H9 (cell line): ENCODE data around the gene SERPINA5. TPM values are rescaled to one million over a fixed set of nuclear protein-coding genes. Genes with fewer than 3 reads are reported as not detected.

Experiments
- DNase-seq: peaks from one replicate; pipeline ENCODE4 v3.0.0-alpha.2; 2017
- H2AFZ ChIP-seq: one replicate; pipeline ENCODE4 v1.6.1; 2013; ENCODE audit warnings: mild to moderate bottlenecking, low read length, control low read depth, moderate library complexity
- H2AK5ac ChIP-seq: 2 replicates; pipeline ENCODE4 v1.6.1; 2013; ENCODE audit warnings: low read length, control low read depth, mixed read lengths; ENCODE audit not compliant: insufficient read length
- H2BK120ac ChIP-seq: one replicate; pipeline ENCODE4 v1.6.1; 2013; ENCODE audit warnings: low read depth, mild to moderate bottlenecking, low read length, control low read depth, inconsistent platforms; ENCODE audit not compliant: poor library complexity, severe bottlenecking
- H2BK12ac ChIP-seq: 2 replicates; pipeline ENCODE4 v1.6.1; 2013; ENCODE audit warnings: low read length, control low read depth, mixed read lengths, low read depth; ENCODE audit not compliant: insufficient read length
- H2BK15ac ChIP-seq: 2 replicates; pipeline ENCODE4 v1.6.1; 2013; ENCODE audit warnings: low read depth, low read length, control low read depth
- H2BK20ac ChIP-seq: one replicate; pipeline ENCODE4 v1.6.1; 2013; ENCODE audit warnings: low read depth, mild to moderate bottlenecking, low read length, control low read depth, inconsistent platforms; ENCODE audit not compliant: poor library complexity, severe bottlenecking
- H2BK5ac ChIP-seq: 2 replicates; pipeline ENCODE4 v1.6.1; 2013; ENCODE audit warnings: low read length, control low read depth, mixed read lengths; ENCODE audit not compliant: insufficient read length
- H3K14ac ChIP-seq: 2 replicates; pipeline ENCODE4 v1.6.1; 2013; ENCODE audit warnings: low read length, control low read depth; ENCODE audit not compliant: insufficient read depth
- H3K18ac ChIP-seq: 2 replicates; pipeline ENCODE4 v1.6.1; 2013; ENCODE audit warnings: low read depth, mild to moderate bottlenecking, mixed read lengths, low read length, control low read depth; ENCODE audit not compliant: insufficient read length
- H3K23ac ChIP-seq: 2 replicates; pipeline ENCODE4 v1.6.1; 2013; ENCODE audit warnings: low read length, control low read depth, mixed read lengths, low read depth; ENCODE audit not compliant: insufficient read length
- H3K23me2 ChIP-seq: 2 replicates; pipeline ENCODE4 v1.6.1; 2013; ENCODE audit warnings: low read depth, mild to moderate bottlenecking, mixed read lengths, low read length, control low read depth; ENCODE audit not compliant: insufficient read length, poor library complexity, severe bottlenecking
- H3K27ac ChIP-seq: 2 replicates; pipeline ENCODE4 v1.5.1; 2013; ENCODE audit warnings: low read length, control low read depth, mixed read lengths, low read depth; ENCODE audit not compliant: insufficient read length
- H3K27me3 ChIP-seq: 2 replicates; pipeline ENCODE4 v1.6.1; 2013; ENCODE audit warnings: low read length, control low read depth, inconsistent platforms; ENCODE audit not compliant: insufficient read depth
- H3K4ac ChIP-seq: 2 replicates; pipeline ENCODE4 v1.6.1; 2013; ENCODE audit warnings: low read depth, mild to moderate bottlenecking, control low read depth, inconsistent platforms, low read length, moderate library complexity
- H3K4me1 ChIP-seq: 2 replicates; pipeline ENCODE4 v1.6.1; 2013; ENCODE audit warnings: low read length, control low read depth, inconsistent platforms; ENCODE audit not compliant: insufficient read depth
- H3K4me2 ChIP-seq: 2 replicates; pipeline ENCODE4 v1.6.1; 2013; ENCODE audit warnings: low read length, control low read depth, mixed read lengths; ENCODE audit not compliant: insufficient read length, insufficient read depth
- H3K56ac ChIP-seq: 2 replicates; pipeline ENCODE4 v1.6.1; 2013; ENCODE audit warnings: low read depth, mild to moderate bottlenecking, mixed read lengths, low read length, control low read depth; ENCODE audit not compliant: insufficient read length
- H3K79me1 ChIP-seq: 2 replicates; pipeline ENCODE4 v1.6.1; 2013; ENCODE audit warnings: low read depth, mild to moderate bottlenecking, moderate library complexity, low read length, control low read depth, inconsistent platforms; ENCODE audit not compliant: insufficient read depth, poor library complexity, severe bottlenecking
- H3K79me2 ChIP-seq: 2 replicates; pipeline ENCODE4 v1.6.1; 2013; ENCODE audit warnings: low read length, control low read depth, inconsistent platforms; ENCODE audit not compliant: insufficient read depth
- H3K9ac ChIP-seq: 2 replicates; pipeline ENCODE4 v1.6.1; 2013; ENCODE audit warnings: low read length, control low read depth, mixed read lengths; ENCODE audit not compliant: insufficient read length; ENCODE audit errors: extremely low read depth
- H3K9me3 ChIP-seq: one replicate; pipeline ENCODE4 v1.6.1; 2013; ENCODE audit warnings: low read depth, low read length, inconsistent platforms; ENCODE audit not compliant: control insufficient read depth
- H3T11ph ChIP-seq: one replicate; pipeline ENCODE4 v1.6.1; 2013; ENCODE audit warnings: mild to moderate bottlenecking, low read length, control low read depth, inconsistent platforms
- H4K20me1 ChIP-seq: one replicate; pipeline ENCODE4 v1.6.1; 2013; ENCODE audit not compliant: control insufficient read depth, insufficient read length, insufficient read depth
- H4K5ac ChIP-seq: 2 replicates; pipeline ENCODE4 v1.6.1; 2013; ENCODE audit warnings: low read depth, mild to moderate bottlenecking, mixed read lengths, low read length, control low read depth; ENCODE audit not compliant: insufficient read length
- H4K8ac ChIP-seq: replicated peaks from 2 replicates; pipeline ENCODE4 v1.6.1; 2013; ENCODE audit warnings: low read length, control low read depth, mixed read lengths, low read depth; ENCODE audit not compliant: insufficient read length
- H4K91ac ChIP-seq: 2 replicates; pipeline ENCODE4 v1.6.1; 2013; ENCODE audit warnings: low read depth, mild to moderate bottlenecking, moderate library complexity, mixed read lengths, low read length, control low read depth; ENCODE audit not compliant: insufficient read length
- H3K27ac Mint-ChIP-seq, 3 experiments: 2 replicates in 2 of 3; 3 replicates in 1 of 3; pipeline ENCODE4 v1.8.0; 2020 to 2021; ENCODE audit warnings: mixed read lengths in 3 of 3, mild to moderate bottlenecking in 1 of 3, moderate library complexity in 1 of 3
- H3K27me3 Mint-ChIP-seq: 2 replicates; pipeline ENCODE4 v1.8.0; 2021; ENCODE audit warnings: low read depth, mild to moderate bottlenecking, moderate library complexity, mixed read lengths
- H3K36me3 Mint-ChIP-seq, 3 experiments: 2 replicates in 2 of 3; 3 replicates in 1 of 3; pipeline ENCODE4 v1.8.0; 2020 to 2021; ENCODE audit warnings: low read depth in 3 of 3, mixed read lengths in 3 of 3; ENCODE audit not compliant: insufficient read depth in 1 of 3
- H3K4me1 Mint-ChIP-seq, 2 experiments: 2 replicates each; pipeline ENCODE4 v1.8.0; 2020; ENCODE audit warnings: mixed read lengths in 2 of 2
- H3K4me3 Mint-ChIP-seq, 2 experiments: 2 replicates in 1 of 2; 3 replicates in 1 of 2; pipeline ENCODE4 v1.8.0; 2020 to 2021; ENCODE audit warnings: mild to moderate bottlenecking in 2 of 2, mixed read lengths in 2 of 2, moderate library complexity in 1 of 2
- H3K9me3 Mint-ChIP-seq, 2 experiments: 2 replicates in 1 of 2; 3 replicates in 1 of 2; pipeline ENCODE4 v1.8.0; 2020; ENCODE audit warnings: mild to moderate bottlenecking in 2 of 2, mixed read lengths in 2 of 2, moderate library complexity in 1 of 2
- CTCF ChIP-seq: fragments of 200-600 bp; sonication (generic); conservative IDR thresholded peaks from 3 replicates; pipeline ENCODE4 v1.8.0; 2021; ENCODE audit warnings: antibody characterized with exemption, mild to moderate bottlenecking
- WGBS: extraction: QIAGEN DNeasy Blood & Tissue Kit; methylation state at CpG from one replicate; pipeline ENCODE4 v1.1.7; 2013; ENCODE audit warnings: missing lambda C conversion rate, low lambda C conversion rate, mixed read lengths; ENCODE audit not compliant: insufficient read length; ENCODE audit errors: extremely low coverage; 5-methylcytosine and 5-hydroxymethylcytosine counted together
- total RNA-seq: library from RNA; stranded (reverse); gene quantifications from 2 replicates; pipeline ENCODE4 v1.2.1, GENCODE V29; 2021

The SERPINA5 gene
- total RNA-seq, 1 experiment from 2014 or later, result 1.1 TPM

DNA sequence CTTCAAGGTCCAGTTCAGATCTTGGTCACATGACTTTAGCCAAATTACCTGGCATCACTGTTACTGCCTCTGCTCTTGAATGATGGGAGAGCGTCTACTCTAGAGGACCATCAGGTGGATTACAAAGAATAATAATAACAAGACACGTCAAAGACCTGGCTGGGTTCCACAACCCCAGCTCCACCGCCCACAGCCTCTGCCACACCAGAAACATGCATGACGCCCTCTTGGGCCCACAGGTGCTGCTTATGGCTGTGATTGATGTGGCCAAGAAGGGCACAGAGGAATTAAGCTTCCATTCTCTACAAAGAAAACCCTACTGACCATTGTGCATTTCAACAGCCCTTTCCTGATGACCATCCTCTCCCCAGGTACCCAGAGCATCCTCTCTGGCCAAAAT lies 49.2 kb downstream of the SERPINA5 start:
- no peaks in the 10 kb centered on the region for H3K9me3 Mint-ChIP-seq
- H4K91ac ChIP-seq, result no peak overlapping the region
- no peak overlapping the region for H4K8ac ChIP-seq
- no peak overlapping the region for H2AK5ac ChIP-seq
- no peak overlapping the region for H3K4me2 ChIP-seq
- no peaks in the 10 kb centered on the region for H3K4me1 Mint-ChIP-seq
- H3K36me3 Mint-ChIP-seq, result no peaks in the 10 kb centered on the region
- H3K27me3 Mint-ChIP-seq, result peaks cover 34% of the 10 kb centered on the region
- no peak overlapping the region for H3K18ac ChIP-seq
- H3K27ac Mint-ChIP-seq, result no peak overlapping the region
- no peak for DNase-seq
- no peak overlapping the region for H4K5ac ChIP-seq
- no peaks in the 10 kb centered on the region for H3K79me1 ChIP-seq
- no peaks in the 10 kb centered on the region for H4K20me1 ChIP-seq
- H2AFZ ChIP-seq, result no peak overlapping the region
- H3K14ac ChIP-seq, result no peak overlapping the region
- H3K9me3 ChIP-seq, result no peaks in the 10 kb centered on the region
- H3K9ac ChIP-seq, result no peak overlapping the region
- H2BK120ac ChIP-seq, result no peak overlapping the region
- H3K4me3 Mint-ChIP-seq, result no peak overlapping the region
- no peaks in the 10 kb centered on the region for H3K23me2 ChIP-seq
- H3K56ac ChIP-seq, result no peak overlapping the region
- TF ChIP-seq CTCF, result no peak
- no peaks in the 10 kb centered on the region for H3K79me2 ChIP-seq
- no peak overlapping the region for H2BK5ac ChIP-seq
- no peak overlapping the region for H3K23ac ChIP-seq
- H3T11ph ChIP-seq, result no peak overlapping the region
- H2BK15ac ChIP-seq, result no peak overlapping the region
- no peak overlapping the region for H2BK20ac ChIP-seq
- H2BK12ac ChIP-seq, result no peak overlapping the region
- no peaks in the 10 kb centered on the region for H3K27me3 ChIP-seq
- no peaks in the 10 kb centered on the region for H3K4me1 ChIP-seq
- WGBS, result no CpG with 5 or more reads among the region's 4 CpGs
- H3K4ac ChIP-seq, result no peak overlapping the region
- H3K27ac ChIP-seq, result no peak overlapping the region
